Psoas muscle (tissue), 8 donors: ENCODE results near the gene WNT2B. TPM values are rescaled to one million over a fixed set of nuclear protein-coding genes. Genes with fewer than 3 reads are reported as not detected.

Experiments used
- ATAC-seq, 4 donors: fragments of 200-7000 bp; cut with Tn5 transposase; one replicate each; pipeline ENCODE4 v1.9.1; 2020; ENCODE audit warnings: moderate library complexity in 3 of 4, mild to moderate bottlenecking in 2 of 4
- DNase-seq, 2 donors: peaks; one replicate each; pipeline ENCODE4 v3.0.0-alpha.2; 2020
- H3K27ac ChIP-seq: fragments of 200-600 bp; one replicate; pipeline ENCODE4 v1.8.0; 2022
- H3K27me3 ChIP-seq, 3 donors: fragments of 200-600 bp in 1 of 3; one replicate each; pipeline versions ENCODE4 v1.6.1 to v1.8.0; 2013 to 2022; ENCODE audit warnings: low read length in 2 of 3, mild to moderate bottlenecking in 2 of 3, moderate library complexity in 1 of 3; ENCODE audit not compliant: insufficient read depth in 3 of 3
- H3K36me3 ChIP-seq, 2 donors: fragments of 200-600 bp in 1 of 2; one replicate each; pipeline versions ENCODE4 v1.6.1 to v1.8.0; 2013 to 2022; ENCODE audit warnings: low read depth in 1 of 2, mild to moderate bottlenecking in 1 of 2, moderate library complexity in 1 of 2; ENCODE audit not compliant: insufficient read depth in 1 of 2
- H3K4me1 ChIP-seq: fragments of 200-600 bp; one replicate; pipeline ENCODE4 v1.8.0; 2022
- H3K4me3 ChIP-seq: fragments of 200-600 bp; one replicate; pipeline ENCODE4 v1.8.0; 2022; ENCODE audit warnings: mild to moderate bottlenecking
- H3K9me3 ChIP-seq: fragments of 200-600 bp; one replicate; pipeline ENCODE4 v1.8.0; 2022
- WGBS, 3 donors: extraction: QIAGEN DNeasy Blood & Tissue Kit; methylation state at CpG; one replicate each; pipeline versions ENCODE4 v1.1.6 to v1.1.7; 2013; 5-methylcytosine and 5-hydroxymethylcytosine counted together
- intact Hi-C, 2 donors: fragments of 100-400 bp; cut with DNase I; formaldehyde crosslinking; loops; one replicate each; pipeline versions ENCODE4 v1.11.0 to v1.14.2; 2022
- polyA plus RNA-seq, 3 donors: library from polyadenylated mRNA; stranded (reverse); fragments of 200-250 nt; gene quantifications; one replicate each; pipeline ENCODE4 v1.2.3, GENCODE V29; 2013
- total RNA-seq, 4 donors: library from RNA; stranded (reverse); fragmentation: NEBNext Ultra II Directional in 2 of 4; extraction: Animal tissue kit (Norgen Biotek cat#: 25700) in 2 of 4; gene quantifications; one replicate each; pipeline versions ENCODE4 v1.2.1 to v1.2.4, GENCODE V29; 2021 to 2023
- TF ChIP-seq, protein P1 (sequence below): fragments of 200-600 bp; IDR thresholded peaks from one replicate; pipeline ENCODE4 v1.8.0; 2022; ENCODE audit warnings: antibody characterized with exemption
- donor health status: healthy with polysubstance abuse.
- donor health status: DM: no; HTN: no; CAD: no; lungs with moderate emphysema.
- donor health status: Bipolar disorder and iron deficiency.
- donor health status: healthy.
- donor health status: DM: yes; HTN: yes; CAD: no.
- donor health status: DM: no; HTN: no; CAD: no.
- donor health status: DM: no; HTN: no; CAD: no.
- donor health status: DM: yes; HTN: yes; CAD: no.

Gene WNT2B
- total and polyA plus RNA-seq, 7 donors: 0.18 to 0.86 (median 0.40) TPM

DNA sequence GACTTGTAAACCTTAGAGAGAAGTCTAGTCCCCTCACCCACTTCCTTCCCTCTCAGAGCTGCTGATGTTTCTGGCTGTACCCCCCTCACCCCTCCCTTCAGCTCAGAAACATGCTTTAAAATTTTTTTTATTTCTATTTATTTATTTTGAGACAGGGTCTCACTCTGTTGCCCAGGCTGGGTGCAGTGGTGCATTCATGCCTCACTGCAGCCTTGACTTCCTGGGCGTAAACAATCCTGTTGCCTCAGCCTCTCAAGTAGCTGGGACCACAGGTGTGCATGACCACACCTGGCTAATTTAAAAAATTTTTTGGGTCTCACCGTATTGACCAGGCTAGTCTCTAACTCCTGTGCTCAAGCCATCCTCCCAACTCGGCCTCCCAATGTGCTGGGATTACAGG is 2.9 kb upstream of the WNT2B start:
- Histone ChIP-seq H3K9me3 (no peaks in the 10 kb centered on the region), H3K27me3 (peaks cover 0 to 88% (median 19%) of the 10 kb centered on the region in 3 donors), H3K4me3 (no peak overlapping the region), H3K27ac (no peak overlapping the region), H3K4me1 (peaks cover 22% of the 10 kb centered on the region), H3K36me3 (no peaks in the 10 kb centered on the region)
- 75 to 86% (median 84%) methylated on average over 3 of the region's 3 CpGs for WGBS, 3 donors
- intact Hi-C loops: no loop called here
- TF ChIP-seq, protein P1, sequence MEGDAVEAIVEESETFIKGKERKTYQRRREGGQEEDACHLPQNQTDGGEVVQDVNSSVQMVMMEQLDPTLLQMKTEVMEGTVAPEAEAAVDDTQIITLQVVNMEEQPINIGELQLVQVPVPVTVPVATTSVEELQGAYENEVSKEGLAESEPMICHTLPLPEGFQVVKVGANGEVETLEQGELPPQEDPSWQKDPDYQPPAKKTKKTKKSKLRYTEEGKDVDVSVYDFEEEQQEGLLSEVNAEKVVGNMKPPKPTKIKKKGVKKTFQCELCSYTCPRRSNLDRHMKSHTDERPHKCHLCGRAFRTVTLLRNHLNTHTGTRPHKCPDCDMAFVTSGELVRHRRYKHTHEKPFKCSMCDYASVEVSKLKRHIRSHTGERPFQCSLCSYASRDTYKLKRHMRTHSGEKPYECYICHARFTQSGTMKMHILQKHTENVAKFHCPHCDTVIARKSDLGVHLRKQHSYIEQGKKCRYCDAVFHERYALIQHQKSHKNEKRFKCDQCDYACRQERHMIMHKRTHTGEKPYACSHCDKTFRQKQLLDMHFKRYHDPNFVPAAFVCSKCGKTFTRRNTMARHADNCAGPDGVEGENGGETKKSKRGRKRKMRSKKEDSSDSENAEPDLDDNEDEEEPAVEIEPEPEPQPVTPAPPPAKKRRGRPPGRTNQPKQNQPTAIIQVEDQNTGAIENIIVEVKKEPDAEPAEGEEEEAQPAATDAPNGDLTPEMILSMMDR: no peak
- ATAC-seq (no peak), DNase-seq (no peak)

DNA sequence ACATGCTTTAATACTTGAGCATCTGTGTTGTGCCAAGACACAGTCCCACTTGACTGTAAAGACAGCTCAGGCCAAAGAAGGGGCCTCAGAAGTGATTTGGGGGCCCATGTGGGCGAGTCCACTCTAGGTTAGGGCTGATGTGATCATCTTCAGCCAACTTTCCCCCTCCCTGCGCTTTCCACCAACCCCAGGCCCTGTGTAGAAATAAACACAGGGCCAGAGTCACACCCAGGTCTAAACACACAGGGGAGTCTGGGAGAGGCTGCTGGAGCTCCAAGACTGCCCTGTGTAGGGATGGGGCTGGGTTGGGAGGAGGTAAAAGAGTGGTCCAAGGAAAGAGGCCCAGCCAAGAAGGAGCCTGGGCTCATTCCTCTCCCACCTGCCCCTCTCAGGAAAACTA is 2.5 kb upstream of the WNT2B start:
- Histone ChIP-seq H3K36me3 (no peaks in the 10 kb centered on the region), H3K27me3 (peaks cover 0 to 88% (median 19%) of the 10 kb centered on the region in 3 donors), H3K9me3 (no peaks in the 10 kb centered on the region), H3K27ac (no peak overlapping the region), H3K4me1 (peaks cover 21% of the 10 kb centered on the region), H3K4me3 (no peak overlapping the region)
- TF ChIP-seq, protein P1: no peak
- 87 to 92% (median 92%) methylated on average over 2 of the region's 2 CpGs for WGBS, 3 donors
- ATAC-seq: no peak
- DNase-seq: no peak
- intact Hi-C loops: no loop called here

DNA sequence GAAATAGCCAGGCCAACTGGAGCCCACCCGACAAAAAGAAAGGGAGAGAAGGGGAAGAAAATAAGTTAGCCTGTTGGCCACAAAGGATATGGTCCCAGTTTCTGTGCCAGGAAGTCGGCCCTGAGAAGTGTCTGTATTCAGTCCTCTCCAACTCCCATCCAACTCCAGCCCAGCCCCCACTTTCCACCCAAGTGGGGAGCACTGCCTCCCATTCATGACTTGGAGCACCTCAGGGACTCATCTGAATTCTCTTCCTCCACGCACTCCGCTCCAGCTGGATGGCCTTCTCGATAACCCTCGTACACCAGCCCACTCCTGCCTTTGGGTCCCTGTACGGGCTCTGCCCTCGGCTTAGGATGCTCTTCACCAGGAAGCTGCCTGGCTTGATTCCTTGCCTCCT is 2.0 kb upstream of the WNT2B start:
- Histone ChIP-seq H3K27ac (no peak overlapping the region), H3K9me3 (no peaks in the 10 kb centered on the region), H3K27me3 (peaks cover 0 to 86% (median 19%) of the 10 kb centered on the region in 3 donors), H3K4me1 (peaks cover 17% of the 10 kb centered on the region), H3K4me3 (no peak overlapping the region), H3K36me3 (no peaks in the 10 kb centered on the region)
- DNase-seq (no peak), ATAC-seq (no peak)
- TF ChIP-seq, protein P1: no peak
- intact Hi-C loops: no loop called here
- 87 to 93% (median 88%) methylated on average over 8 of the region's 8 CpGs for WGBS, 3 donors

DNA sequence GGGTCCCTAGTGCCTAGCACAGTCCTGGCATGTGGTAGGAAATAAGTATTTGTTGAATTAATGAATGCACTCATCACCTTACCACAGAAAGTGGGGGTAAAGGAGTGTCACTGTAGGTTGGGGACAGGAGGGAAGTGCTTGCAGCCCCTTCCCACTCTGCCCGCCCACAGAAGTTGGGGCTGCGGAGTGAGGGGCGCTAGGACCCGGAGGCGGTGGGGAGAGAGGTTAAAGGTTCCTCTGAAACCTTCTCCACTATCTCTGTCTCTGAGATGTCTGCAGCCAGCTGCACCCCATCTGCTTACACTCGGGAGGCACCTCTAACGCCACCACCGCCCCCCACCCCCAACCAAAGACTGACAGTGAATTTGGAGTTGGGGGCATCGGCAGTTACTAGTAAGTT is 1.4 kb upstream of the WNT2B start:
- WGBS, 3 donors: 71 to 77% (median 73%) methylated on average over 9 of the region's 9 CpGs
- H3K27me3 ChIP-seq: peaks cover 0 to 81% (median 19%) of the 10 kb centered on the region in 3 donors
- H3K36me3 ChIP-seq: no peaks in the 10 kb centered on the region
- DNase-seq: no peak
- ATAC-seq: no peak
- intact Hi-C loops: no loop called here
- no peak overlapping the region for H3K27ac ChIP-seq
- no peak overlapping the region for H3K4me3 ChIP-seq
- H3K4me1 ChIP-seq: peaks cover 13% of the 10 kb centered on the region
- H3K9me3 ChIP-seq: no peaks in the 10 kb centered on the region
- TF ChIP-seq, protein P1: no peak

DNA sequence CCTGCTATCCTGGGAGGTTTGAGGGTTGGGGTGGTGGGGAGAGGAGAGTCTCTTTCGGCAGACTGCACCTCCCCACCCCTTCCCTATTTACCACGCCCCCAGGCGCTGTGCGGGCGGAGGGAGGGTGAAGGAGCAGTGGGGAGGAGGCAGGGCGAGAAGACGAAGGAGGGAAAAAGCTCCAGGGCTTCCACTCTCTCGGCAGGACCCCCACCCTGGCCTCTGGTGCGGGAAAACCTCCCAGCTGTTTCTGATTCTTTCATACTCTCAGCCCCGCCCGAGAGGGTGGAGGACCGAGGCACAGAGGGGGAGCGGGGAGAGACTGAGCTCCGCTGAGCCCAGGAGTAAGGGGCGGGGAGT is 866 bp upstream of the WNT2B start:
- H3K27ac ChIP-seq: no peak overlapping the region
- intact Hi-C loops: no loop called here
- WGBS, 3 donors: 0 to 3% (median 1%) methylated on average over 14 to 15 of the region's 15 CpGs
- ATAC-seq (no peak), DNase-seq (no peak)
- no peaks in the 10 kb centered on the region for H3K9me3 ChIP-seq
- peak overlapping the region; percentile 68 for H3K4me3 ChIP-seq
- H3K36me3 ChIP-seq: no peaks in the 10 kb centered on the region
- peaks cover 12% of the 10 kb centered on the region for H3K4me1 ChIP-seq
- TF ChIP-seq, protein P1: no peak
- peaks cover 0 to 75% (median 19%) of the 10 kb centered on the region in 3 donors for H3K27me3 ChIP-seq
